IMR-90 (cell line): ENCODE measurements around the gene GRN. TPM values are rescaled to one million over a fixed set of nuclear protein-coding genes. Genes with fewer than 3 reads are reported as not detected.

ENCODE experiments used
- ATAC-seq: fragments of 200-7000 bp; cut with Tn5 transposase; 2 replicates; pipeline ENCODE4 v1.9.1; 2020; ENCODE audit warnings: low read depth, mild to moderate bottlenecking, moderate library complexity
- BruUV-seq: library from RNA; stranded (reverse); fragments of 400-500 nt; replicated peaks from 2 replicates; lab custom pipeline; 2021; lab: Mats Ljungman, UMichigan
- CTCF ChIA-PET: fragments of 300-600 bp; formaldehyde crosslinking; extraction: SDS; loops from one replicate; lab custom pipeline; 2021; ENCODE audit warnings: antibody characterized with exemption; lab: Yijun Ruan, JAX
- POLR2A ChIA-PET: fragments of 300-600 bp; sonication (Branson Sonifier 250); formaldehyde crosslinking; loops from one replicate; lab custom pipeline; 2022; ENCODE audit warnings: antibody characterized with exemption; ENCODE audit not compliant: unreplicated experiment; lab: Charles Lee
- DNase-seq: peaks from one replicate; pipeline ENCODE4 v3.0.0; 2013
- H2AFZ ChIP-seq: replicated peaks from 2 replicates; pipeline ENCODE3; 2013; ENCODE audit warnings: low read length, mild to moderate bottlenecking; ENCODE audit not compliant: poor library complexity
- H2AK5ac ChIP-seq: 2 replicates; pipeline ENCODE4 v1.6.1; 2013; ENCODE audit warnings: low read depth, low read length, inconsistent platforms
- H2AK9ac ChIP-seq: replicated peaks from 2 replicates; pipeline ENCODE3; 2013; ENCODE audit warnings: mild to moderate bottlenecking, low read depth, low read length, moderate library complexity; ENCODE audit not compliant: poor library complexity
- H2BK120ac ChIP-seq: 2 replicates; pipeline ENCODE4 v1.6.1; 2013; ENCODE audit warnings: low read depth, low read length, inconsistent platforms
- H2BK15ac ChIP-seq: 3 replicates; pipeline ENCODE4 v1.6.1; 2013; ENCODE audit warnings: low read depth, low read length, inconsistent platforms
- H2BK20ac ChIP-seq: 2 replicates; pipeline ENCODE4 v1.6.1; 2013; ENCODE audit warnings: low read depth, mild to moderate bottlenecking, inconsistent platforms, low read length, moderate library complexity
- H2BK5ac ChIP-seq: 2 replicates; pipeline ENCODE4 v1.6.1; 2013; ENCODE audit warnings: mild to moderate bottlenecking, low read depth, low read length, inconsistent platforms; ENCODE audit not compliant: poor library complexity, severe bottlenecking
- H3K14ac ChIP-seq: replicated peaks from 2 replicates; pipeline ENCODE4 v1.6.1; 2013; ENCODE audit warnings: low read depth, low read length, inconsistent platforms
- H3K18ac ChIP-seq: 2 replicates; pipeline ENCODE4 v1.6.1; 2013; ENCODE audit warnings: low read depth, low read length, control low read depth
- H3K23ac ChIP-seq: 2 replicates; pipeline ENCODE4 v1.6.1; 2013; ENCODE audit warnings: low read depth, low read length, inconsistent platforms
- H3K27ac ChIP-seq: 2 replicates; pipeline ENCODE4 v1.5.1; 2013; ENCODE audit warnings: mild to moderate bottlenecking, control low read depth, low read length; ENCODE audit not compliant: insufficient read depth
- H3K27me3 ChIP-seq: 2 replicates; pipeline ENCODE4 v1.6.1; 2013; ENCODE audit warnings: low read length; ENCODE audit not compliant: control insufficient read depth, insufficient read depth
- H3K36me3 ChIP-seq: 2 replicates; pipeline ENCODE4 v1.6.1; 2013; ENCODE audit warnings: low read length, mixed read lengths; ENCODE audit not compliant: control insufficient read depth, insufficient read depth
- H3K4ac ChIP-seq: 2 replicates; pipeline ENCODE4 v1.6.1; 2013; ENCODE audit warnings: low read depth, low read length, inconsistent platforms
- H3K4me1 ChIP-seq: 2 replicates; pipeline ENCODE4 v1.6.1; 2013; ENCODE audit warnings: low read length, mixed read lengths; ENCODE audit not compliant: control insufficient read depth, insufficient read depth
- H3K4me2 ChIP-seq: 2 replicates; pipeline ENCODE4 v1.6.1; 2013; ENCODE audit warnings: low read depth, mild to moderate bottlenecking, control low read depth, low read length, moderate library complexity
- H3K4me3 ChIP-seq: 2 replicates; pipeline ENCODE4 v1.5.1; 2013; ENCODE audit warnings: low read depth, mild to moderate bottlenecking, control low read depth, low read length, moderate library complexity; ENCODE audit not compliant: insufficient read depth
- H3K56ac ChIP-seq: 2 replicates; pipeline ENCODE4 v1.6.1; 2013; ENCODE audit warnings: low read length, inconsistent platforms; ENCODE audit not compliant: insufficient read depth; ENCODE audit errors: extremely low read depth
- H3K79me1 ChIP-seq, 2 experiments: 2 replicates each; pipeline ENCODE4 v1.6.1; 2013; ENCODE audit warnings: low read length in 2 of 2, inconsistent platforms in 1 of 2, low read depth in 1 of 2
- H3K9ac ChIP-seq: 2 replicates; pipeline ENCODE4 v1.6.1; 2013; ENCODE audit warnings: low read depth, low read length, control low read depth
- H3K9me1 ChIP-seq: 2 replicates; pipeline ENCODE4 v1.6.1; 2013; ENCODE audit warnings: low read length, inconsistent platforms; ENCODE audit not compliant: insufficient read depth
- H3K9me3 ChIP-seq: 2 replicates; pipeline ENCODE4 v1.6.1; 2013; ENCODE audit warnings: low read length; ENCODE audit not compliant: control insufficient read depth, insufficient read depth
- H4K20me1 ChIP-seq: 2 replicates; pipeline ENCODE4 v1.6.1; 2013; ENCODE audit warnings: low read length, inconsistent platforms; ENCODE audit not compliant: insufficient read depth
- H4K5ac ChIP-seq: 2 replicates; pipeline ENCODE4 v1.6.1; 2013; ENCODE audit warnings: mild to moderate bottlenecking, low read depth, low read length, control low read depth
- H4K8ac ChIP-seq, 2 experiments: 2 replicates each; pipeline ENCODE4 v1.6.1; 2013; ENCODE audit warnings: low read depth in 2 of 2, low read length in 2 of 2, control low read depth in 1 of 2, inconsistent platforms in 1 of 2
- H4K91ac ChIP-seq: 2 replicates; pipeline ENCODE4 v1.6.1; 2013; ENCODE audit warnings: low read depth, low read length, inconsistent platforms; ENCODE audit not compliant: insufficient read depth
- BHLHE40 ChIP-seq: fragments of 150-350 bp; IDR thresholded peaks from 2 replicates; pipeline ENCODE4 v1.6.1; 2016; ENCODE audit warnings: mild to moderate bottlenecking, low read depth, low read length
- CEBPB ChIP-seq: IDR thresholded peaks from 2 replicates; pipeline ENCODE4 v1.6.1; 2012; ENCODE audit warnings: low read depth, low read length, improper control_type of control experiment
- CHD1 ChIP-seq: IDR thresholded peaks from 2 replicates; pipeline ENCODE4 v1.6.1; 2012; ENCODE audit warnings: low read depth, low read length, improper control_type of control experiment
- CTCF ChIP-seq: conservative IDR thresholded peaks from 2 replicates; pipeline ENCODE4 v1.5.1; 2012; ENCODE audit warnings: mild to moderate bottlenecking, low read depth, low read length, improper control_type of control experiment
- ELK1 ChIP-seq: fragments of 150-350 bp; IDR thresholded peaks from 2 replicates; pipeline ENCODE4 v1.6.1; 2016; ENCODE audit warnings: low read depth, mild to moderate bottlenecking, low read length, moderate library complexity, borderline replicate concordance
- FOS ChIP-seq: fragments of 150-350 bp; IDR thresholded peaks from 2 replicates; pipeline ENCODE4 v1.6.1; 2016; ENCODE audit warnings: low read depth, low read length
- MAFK ChIP-seq: IDR thresholded peaks from 2 replicates; pipeline ENCODE4 v1.6.1; 2012; ENCODE audit warnings: low read depth, low read length, improper control_type of control experiment
- MAZ ChIP-seq: IDR thresholded peaks from 2 replicates; pipeline ENCODE4 v1.6.1; 2012; ENCODE audit warnings: low read depth, mild to moderate bottlenecking, low read length, improper control_type of control experiment, moderate library complexity, borderline replicate concordance
- MXI1 ChIP-seq: IDR thresholded peaks from 2 replicates; pipeline ENCODE4 v1.6.1; 2012; ENCODE audit warnings: low read depth, mild to moderate bottlenecking, low read length, moderate library complexity, borderline replicate concordance
- NFE2L2 ChIP-seq: fragments of 150-350 bp; IDR thresholded peaks from 2 replicates; pipeline ENCODE4 v1.6.1; 2016; ENCODE audit warnings: low read depth, mild to moderate bottlenecking, low read length
- POLR2A ChIP-seq: IDR thresholded peaks from 2 replicates; pipeline ENCODE4 v1.6.1; 2012; ENCODE audit warnings: mild to moderate bottlenecking, low read depth, low read length
- RAD21 ChIP-seq: IDR thresholded peaks from 2 replicates; pipeline ENCODE4 v1.6.1; 2012; ENCODE audit warnings: low read length, improper control_type of control experiment
- RCOR1 ChIP-seq: IDR thresholded peaks from 2 replicates; pipeline ENCODE4 v1.6.1; 2012; ENCODE audit warnings: mild to moderate bottlenecking, low read length, improper control_type of control experiment; ENCODE audit not compliant: insufficient replicate concordance
- RFX5 ChIP-seq: IDR thresholded peaks from 2 replicates; pipeline ENCODE4 v1.8.0; 2012; ENCODE audit warnings: low read depth, mild to moderate bottlenecking, low read length, moderate library complexity
- SMC3 ChIP-seq: fragments of 150-350 bp; IDR thresholded peaks from 2 replicates; pipeline ENCODE4 v1.6.1; 2016; ENCODE audit warnings: low read depth, mild to moderate bottlenecking, antibody characterized with exemption, low read length, moderate library complexity
- USF2 ChIP-seq: fragments of 150-350 bp; IDR thresholded peaks from 2 replicates; pipeline ENCODE4 v1.6.1; 2017; ENCODE audit warnings: mild to moderate bottlenecking, antibody characterized with exemption, low read length, low read depth
- WGBS, 2 experiments: methylation state at CpG; one replicate each; pipeline versions ENCODE4 v1.1.5 to v1.1.7; 2013; ENCODE audit warnings: missing lambda C conversion rate in 2 of 2; ENCODE audit not compliant: insufficient read length in 1 of 2; ENCODE audit errors: extremely low coverage in 2 of 2; 5-methylcytosine and 5-hydroxymethylcytosine counted together
- dilution Hi-C: fragments of 300-500 bp; cut with HindIII; formaldehyde crosslinking; loops from one replicate; pipeline ENCODE4 v1.14.3; 2018; ENCODE audit warnings: low sequenced_read_pairs; ENCODE audit not compliant: unreplicated experiment
- in situ Hi-C: fragments of 300-500 bp; cut with MboI; formaldehyde crosslinking; loops from 3 replicates; pipeline ENCODE4 v1.14.3; 2019; ENCODE audit warnings: low sequenced_read_pairs, inconsistent platforms, mixed read lengths
- intact Hi-C: fragments of 100-400 bp; cut with micrococcal nuclease; formaldehyde crosslinking; loops from 2 replicates; pipeline ENCODE4 v1.10.0; 2022
- polyA plus RNA-seq, 3 experiments: library from polyadenylated mRNA; depleted of rRNA; stranded (reverse); fragments of >200 nt; gene quantifications; 2 replicates each; pipeline ENCODE4 v1.2.3, GENCODE V29; 2012; ENCODE audit warnings: low replicate concordance in 1 of 3
- total RNA-seq: library from RNA; depleted of rRNA; stranded (reverse); fragments of >200 nt; gene quantifications from 2 replicates; pipeline ENCODE4 v1.2.3, GENCODE V29; 2012

GRN gene
- total and polyA plus RNA-seq, 2 of the 4 experiments (the other 2 are of a cell fraction), result 38.9 to 494 TPM

GRCh38 chr17:44311562-44312181, 33.4 kb upstream of the GRN start:
- no peak for DNase-seq
- no CpG with 5 or more reads among the region's 5 CpGs for WGBS, 2 experiments

More at GRCh38 chr17:44311562-44312181, 33.4 kb upstream of the GRN start:
- H2BK15ac ChIP-seq, result no peak overlapping the region
- in situ Hi-C loops, result no loop called here
- no peak overlapping the region for H2BK120ac ChIP-seq
- H2AFZ ChIP-seq, result no peak overlapping the region
- H3K4me3 ChIP-seq, result no peak overlapping the region
- no peak overlapping the region for H3K18ac ChIP-seq
- TF ChIP-seq NFE2L2 (no peak), RAD21 (no peak), MAZ (no peak), ELK1 (no peak), RFX5 (no peak), CEBPB (no peak), FOS (no peak), POLR2A (no peak), MAFK (no peak), CHD1 (no peak), RCOR1 (no peak), SMC3 (no peak), MXI1 (no peak), BHLHE40 (no peak), CTCF (no peak), USF2 (no peak)
- no peaks in the 10 kb centered on the region for H3K36me3 ChIP-seq
- POLR2A ChIA-PET, result no interaction called here
- H3K23ac ChIP-seq, result no peak overlapping the region
- peaks cover 8% of the 10 kb centered on the region; the same call in 1 of the 2 replicates for H3K4me1 ChIP-seq
- H4K20me1 ChIP-seq, result peaks cover 4% of the 10 kb centered on the region; the same call in 1 of the 2 replicates
- ATAC-seq, result no peak
- H3K9me1 ChIP-seq, result no peaks in the 10 kb centered on the region; the same call in 1 of the 2 replicates
- H2BK5ac ChIP-seq, result no peak overlapping the region
- no peak overlapping the region for H3K56ac ChIP-seq
- no peak overlapping the region for H2BK20ac ChIP-seq
- H2AK5ac ChIP-seq, result no peak overlapping the region
- BruUV-seq, result no TSS peak
- H4K91ac ChIP-seq, result no peak overlapping the region
- H3K79me1 ChIP-seq, result no peaks in the 10 kb centered on the region
- H3K9me3 ChIP-seq, result peaks cover 2% of the 10 kb centered on the region; the same call in 1 of the 2 replicates
- no peak overlapping the region for H4K8ac ChIP-seq
- no peak overlapping the region for H2AK9ac ChIP-seq
- H3K4me2 ChIP-seq, result no peak overlapping the region
- H3K9ac ChIP-seq, result no peak overlapping the region
- intact Hi-C loops, result no loop called here
- H3K27ac ChIP-seq, result no peak overlapping the region
- peaks cover 71% of the 10 kb centered on the region for H3K27me3 ChIP-seq
- CTCF ChIA-PET, result no interaction called here
- H4K5ac ChIP-seq, result no peak overlapping the region
- no peak overlapping the region for H3K14ac ChIP-seq
- dilution Hi-C loops, result no loop called here
- no peak overlapping the region for H3K4ac ChIP-seq
